ENCODE data around the gene TUBGCP6.
"Not testable (repeated sequence)": the region's sequence is repeated elsewhere in the genome, so short reads cannot be mapped to it uniquely, and the experiment has no call there.

TUBGCP6 gene

GRCh38 chr22:50178471-50178864 is 66.4 kb downstream of the TUBGCP6 start:
- no peak for DNase-seq

- no peak for DNase-seq
Measured at GRCh38 chr22:50177537-50178470, 67.0 kb downstream of the TUBGCP6 start.

- DNase-seq: no peak
Measured at GRCh38 chr22:50176850-50177536, 67.8 kb downstream of the TUBGCP6 start.

- DNase-seq: no peak
Measured at GRCh38 chr22:50175921-50176849, 68.6 kb downstream of the TUBGCP6 start.

GRCh38 chr22:50175191-50175461 is 69.7 kb downstream of the TUBGCP6 start:
- DNase-seq: no peak

GRCh38 chr22:50174382-50175190 is 70.2 kb downstream of the TUBGCP6 start:
- DNase-seq: no peak

- no peak for DNase-seq
Measured at GRCh38 chr22:50173983-50174355, 70.9 kb downstream of the TUBGCP6 start.

- DNase-seq: no peak
Measured at GRCh38 chr22:50173311-50173982, 71.4 kb downstream of the TUBGCP6 start.

- DNase-seq: no peak
Measured at GRCh38 chr22:50171965-50172421, 72.8 kb downstream of the TUBGCP6 start.

GRCh38 chr22:50171319-50171964 is 73.4 kb downstream of the TUBGCP6 start:
- no peak for DNase-seq

- DNase-seq: no peak
Measured at GRCh38 chr22:50170453-50171318, 74.1 kb downstream of the TUBGCP6 start, which contains the start of gene PANX2. TSS of gene PANX2 (plus strand) at chr22:50170731. CDS start at chr22:50170731, 0 bp downstream.

- peak in 1 of 2 experiments; percentile 39 for DNase-seq
Measured at GRCh38 chr22:50169774-50170341, 75.0 kb downstream of the TUBGCP6 start.

GRCh38 chr22:50169181-50169759 is 75.6 kb downstream of the TUBGCP6 start:
- DNase-seq: no peak

- DNase-seq: not testable (repeated sequence)
Measured at GRCh38 chr22:50168490-50169180, 76.2 kb downstream of the TUBGCP6 start.

GRCh38 chr22:50167689-50168489 is 76.9 kb downstream of the TUBGCP6 start:
- DNase-seq: no peak
